ENCODE results near the gene UBE2M.
"Not testable (repeated sequence)": the region's sequence is repeated elsewhere in the genome, so short reads cannot be mapped to it uniquely, and the experiment has no call there.

UBE2M gene

GRCh38 chr19:58511353-58512208 is 46.8 kb downstream of the UBE2M start, which contains the start of gene SLC27A5:
Gene SLC27A5, minus strand, starts transcription at chr19:58511992. Its CDS starts 37 bp downstream, at chr19:58511955.
- DNase-seq: no peak

- DNase-seq: no peak
Measured at GRCh38 chr19:58510084-58510862, 48.1 kb downstream of the UBE2M start.

GRCh38 chr19:58509731-58510083 is 48.7 kb downstream of the UBE2M start:
- DNase-seq: no peak

- not testable (repeated sequence) for DNase-seq
Measured at GRCh38 chr19:58507602-58508223, 50.7 kb downstream of the UBE2M start.
